Epithelial cell of proximal tubule (primary cell): ENCODE data around the gene SPATA19. TPM values are rescaled to one million over a fixed set of nuclear protein-coding genes. Genes with fewer than 3 reads are reported as not detected.
"Not testable (repeated sequence)": the region's sequence is repeated elsewhere in the genome, so short reads cannot be mapped to it uniquely, and the experiment has no call there.

ENCODE experiments used
- DNase-seq: peaks from one replicate; pipeline ENCODE4 v3.0.0-alpha.2; 2011; ENCODE audit warnings: low read depth
- H3K4me3 ChIP-seq: 2 replicates; pipeline ENCODE4 v1.5.1; 2011; ENCODE audit warnings: low read depth, mild to moderate bottlenecking, low read length
- CTCF ChIP-seq: conservative IDR thresholded peaks from 2 replicates; pipeline ENCODE4 v1.5.1; 2012; ENCODE audit warnings: low read depth, mild to moderate bottlenecking, low read length
- total RNA-seq: library from RNA; depleted of rRNA; stranded (reverse); fragments of >200 nt; gene quantifications from 2 replicates; pipeline ENCODE4 v1.2.3, GENCODE V29; 2015

SPATA19 gene
- total RNA-seq, 1 donor from 2014 or later = not detected

- no peak for TF ChIP-seq CTCF
- no peak for DNase-seq
- H3K4me3 ChIP-seq = no peak overlapping the region
Observed at GRCh38 chr11:133887692-133888332, 42.5 kb upstream of the SPATA19 start.

GRCh38 chr11:133886029-133886428 lies 40.7 kb upstream of the SPATA19 start:
- H3K4me3 ChIP-seq = no peak overlapping the region
- no peak for DNase-seq
- TF ChIP-seq CTCF = no peak

GRCh38 chr11:133872160-133872559 lies 26.8 kb upstream of the SPATA19 start:
- H3K4me3 ChIP-seq = no peak overlapping the region
- no peak for TF ChIP-seq CTCF
- no peak for DNase-seq

- H3K4me3 ChIP-seq = no peak overlapping the region
- no peak for TF ChIP-seq CTCF
- no peak for DNase-seq
Observed at GRCh38 chr11:133867456-133867855, 22.1 kb upstream of the SPATA19 start.

GRCh38 chr11:133865466-133865865 lies 20.2 kb upstream of the SPATA19 start:
- no peak for TF ChIP-seq CTCF
- DNase-seq = no peak
- no peak overlapping the region for H3K4me3 ChIP-seq

- no peak for DNase-seq
- no peak for TF ChIP-seq CTCF
- H3K4me3 ChIP-seq = no peak overlapping the region
Observed at GRCh38 chr11:133864756-133865155, 19.4 kb upstream of the SPATA19 start.

GRCh38 chr11:133860151-133860550 lies 14.8 kb upstream of the SPATA19 start:
- no peak overlapping the region for H3K4me3 ChIP-seq
- no peak for DNase-seq
- no peak for TF ChIP-seq CTCF

GRCh38 chr11:133854330-133854960 lies 9.1 kb upstream of the SPATA19 start:
- not testable (repeated sequence) for H3K4me3 ChIP-seq, DNase-seq
